Measurements from ENCODE around the gene RGS7.
"Not testable (repeated sequence)": the region's sequence is repeated elsewhere in the genome, so short reads cannot be mapped to it uniquely, and the experiment has no call there.

RGS7 gene

DNA sequence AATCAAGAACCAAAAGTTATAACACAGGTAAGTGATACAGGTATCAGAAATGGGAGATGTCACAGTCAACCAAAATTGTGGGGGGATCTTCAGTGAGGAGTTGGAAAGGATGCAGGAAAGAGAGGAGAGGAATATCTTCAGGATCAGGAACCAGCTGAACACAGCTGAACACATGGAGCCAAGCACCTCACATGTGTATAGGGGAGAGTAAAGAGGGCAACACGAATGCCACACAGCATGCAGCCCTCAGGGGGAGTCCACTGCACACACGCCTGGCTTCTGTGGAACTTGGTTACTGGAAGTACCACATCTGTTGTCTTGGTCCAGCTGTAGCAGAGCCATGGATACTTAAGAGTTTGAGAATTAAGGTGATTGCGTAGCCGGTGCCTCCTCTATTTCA lies 218.8 kb downstream of the RGS7 start:
- no peak for DNase-seq (ENCODE audit: low spot score)

DNA sequence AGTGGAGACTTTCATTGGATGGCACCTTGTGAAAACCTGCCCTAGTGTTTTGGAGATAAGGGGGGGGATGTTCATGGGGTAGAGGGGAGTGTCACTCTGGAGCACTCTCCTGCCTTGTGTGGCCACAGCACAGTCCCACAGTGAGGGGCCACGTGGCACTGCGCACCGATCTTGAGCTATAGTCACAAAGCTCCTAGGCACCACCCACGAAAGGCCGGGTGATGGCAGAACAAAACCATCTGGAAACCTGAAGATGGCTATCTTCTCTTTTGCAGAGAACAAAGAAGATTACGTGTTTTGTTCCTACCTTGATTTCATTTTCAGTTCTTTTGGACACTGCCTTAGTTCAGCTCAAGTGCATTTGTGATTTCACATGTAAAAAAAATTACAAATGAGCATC lies 220.6 kb downstream of the RGS7 start:
- DNase-seq (ENCODE audit: low spot score) = no peak

DNA sequence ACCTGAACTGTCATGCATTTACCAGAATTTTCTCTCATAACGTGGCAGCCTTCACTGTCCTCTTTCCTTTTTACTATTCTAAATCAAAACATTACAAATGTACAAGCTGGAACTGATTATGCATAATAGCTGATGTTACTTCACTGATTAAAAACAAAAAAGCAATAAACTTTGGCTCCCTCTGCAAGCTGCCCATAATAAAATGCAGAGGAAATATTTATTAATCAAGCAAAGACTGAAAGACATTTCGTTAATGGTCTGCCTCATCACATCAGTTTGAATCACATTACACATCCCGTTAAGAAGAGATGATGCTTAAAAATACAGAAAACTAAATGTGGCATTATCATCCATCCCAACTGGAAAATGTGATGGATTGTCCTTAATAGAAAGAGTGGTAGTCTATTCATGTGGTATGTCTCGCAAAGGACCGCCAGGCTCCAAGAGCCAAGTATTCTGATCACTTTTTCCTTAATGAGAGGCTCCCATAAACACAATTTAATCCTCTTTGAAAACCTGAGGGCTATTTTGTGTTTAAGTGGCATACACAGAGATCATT lies 225.3 kb downstream of the RGS7 start:
- DNase-seq (ENCODE audit: low spot score) = no peak

DNA sequence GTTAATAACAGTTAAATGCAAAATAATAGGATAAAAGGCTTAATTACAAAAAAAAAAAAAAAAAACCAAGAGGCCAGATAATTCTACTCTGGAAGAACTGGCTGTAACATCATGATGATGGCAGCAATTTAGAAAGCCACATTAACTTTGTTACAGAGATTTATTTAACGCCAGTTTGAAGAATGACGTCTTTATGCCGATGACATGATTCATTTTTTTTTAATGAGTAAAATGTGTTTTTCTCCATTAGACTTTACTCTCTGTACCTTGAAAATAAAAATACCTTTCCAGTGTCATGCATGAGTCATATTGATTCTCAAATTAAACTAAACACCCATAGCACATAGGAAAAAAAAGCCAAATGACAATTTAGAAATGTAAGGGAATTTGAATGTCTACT lies 226.1 kb downstream of the RGS7 start:
- no peak for DNase-seq (ENCODE audit: low spot score)

DNA sequence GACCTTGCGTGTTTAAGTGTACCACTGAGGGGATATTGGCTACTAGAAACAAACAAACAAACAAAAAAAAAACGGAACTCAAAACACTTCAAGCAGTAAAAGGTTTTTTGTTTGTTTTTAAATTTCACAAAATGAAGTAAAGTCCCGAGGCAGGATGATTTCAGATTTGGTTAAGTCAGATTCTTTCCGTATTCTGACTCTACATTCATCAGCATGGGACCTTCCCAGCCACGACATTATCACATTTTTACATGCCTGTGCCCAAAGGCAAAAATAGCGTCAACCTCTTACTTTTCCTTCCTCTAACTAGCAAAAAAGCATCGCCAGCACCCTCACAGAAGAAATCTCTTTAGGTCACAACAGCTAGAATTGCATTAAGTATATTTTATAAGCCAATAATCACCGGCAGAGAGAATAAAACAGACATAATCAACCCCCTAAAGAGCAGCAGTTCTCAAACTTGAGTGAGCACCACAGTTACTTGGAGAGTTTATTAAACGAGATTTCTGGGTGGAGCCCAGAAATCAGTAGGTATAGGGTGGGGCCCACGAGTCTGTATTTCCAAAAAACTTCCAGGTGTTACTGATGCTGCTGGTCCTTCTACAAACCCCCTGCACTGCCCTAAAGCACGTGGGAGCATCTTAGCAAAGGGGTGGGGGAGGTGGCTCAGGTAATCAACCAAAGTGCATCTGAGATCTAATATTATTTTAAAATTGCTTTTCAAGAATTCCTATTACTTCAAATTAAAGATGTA lies 227.6 kb downstream of the RGS7 start:
- DNase-seq (ENCODE audit: low spot score) = no peak

DNA sequence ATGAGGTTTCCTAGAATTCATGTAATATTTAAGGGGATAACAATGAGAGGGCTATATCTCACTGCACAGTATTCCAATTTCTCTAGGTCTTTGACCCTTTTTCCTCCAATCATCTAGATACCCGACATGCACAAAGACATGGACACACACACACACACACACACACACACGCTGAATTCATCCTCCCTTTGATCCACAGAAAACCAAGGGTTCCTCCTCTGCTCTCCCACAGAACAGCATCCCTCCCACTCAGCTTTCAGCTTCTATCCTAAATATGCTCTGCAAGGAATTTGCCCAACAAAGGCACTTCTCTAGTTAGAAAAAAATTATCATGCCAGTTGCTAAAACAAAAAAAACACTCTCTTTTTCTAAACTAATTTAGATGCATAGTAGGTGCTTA lies 231.7 kb downstream of the RGS7 start:
- DNase-seq (ENCODE audit: low spot score) = no peak

DNA sequence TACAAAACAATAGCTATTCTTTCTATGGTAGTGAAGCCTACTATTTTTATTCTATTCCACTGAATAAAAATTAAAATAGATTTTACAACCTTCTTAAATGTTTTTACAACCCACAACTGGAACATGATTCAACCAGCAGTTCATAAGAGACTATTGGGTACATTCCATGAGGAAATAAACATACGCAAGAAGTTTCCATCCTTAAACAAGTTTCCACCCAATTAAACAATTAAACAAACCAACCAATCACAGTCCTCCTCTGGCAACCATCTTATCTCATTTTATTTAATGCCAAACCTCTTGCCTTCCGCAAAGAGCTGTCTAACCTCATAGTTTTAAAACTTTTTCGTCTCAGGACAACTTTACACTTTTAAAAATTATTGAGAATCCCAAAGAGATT lies 239.0 kb downstream of the RGS7 start:
- no peak for DNase-seq (ENCODE audit: low spot score)

DNA sequence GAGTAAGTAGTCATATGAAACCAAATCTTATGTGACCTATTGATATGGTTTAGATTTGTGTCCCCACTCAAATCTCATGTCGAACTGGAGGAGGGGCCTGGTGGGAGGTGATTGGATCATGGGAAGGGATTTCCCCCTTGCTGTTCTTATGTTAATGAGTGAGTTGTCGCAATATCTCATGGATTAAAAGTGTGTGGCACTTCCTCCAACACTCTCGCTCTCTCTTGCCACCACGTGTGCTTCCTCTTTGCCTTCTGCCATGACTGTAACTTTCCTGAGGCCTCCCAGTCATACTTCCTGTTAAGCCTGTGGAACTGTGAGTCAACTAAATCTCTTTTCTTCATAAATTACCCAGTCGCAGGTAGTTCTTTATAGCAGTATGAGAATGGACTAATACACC lies 241.2 kb downstream of the RGS7 start:
- no peak for DNase-seq (ENCODE audit: low spot score)

DNA sequence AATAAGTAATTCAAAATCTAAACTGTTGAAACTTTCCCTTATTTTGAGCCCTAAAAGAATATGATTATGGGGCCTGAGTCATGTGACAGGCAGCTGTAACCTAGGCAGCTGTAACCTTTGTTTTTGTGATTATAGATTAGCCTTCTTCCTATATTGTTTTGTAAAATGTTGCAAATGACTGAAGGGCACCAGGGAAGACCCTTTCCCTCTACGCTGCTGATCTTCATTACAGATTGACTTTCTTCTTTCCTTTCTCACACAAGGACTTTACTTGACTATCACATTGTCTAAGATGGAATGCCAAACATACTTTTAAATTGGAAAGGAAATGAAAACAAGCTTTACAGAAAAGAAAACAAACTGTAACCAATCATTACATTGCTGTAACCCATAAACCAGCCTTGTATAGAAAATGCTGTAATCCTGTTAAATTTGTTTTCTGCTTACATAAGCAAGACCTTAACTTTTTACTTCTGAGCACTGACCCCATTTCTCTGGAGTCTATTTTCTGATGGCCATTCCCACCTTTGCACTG lies 242.2 kb downstream of the RGS7 start:
- no peak for DNase-seq (ENCODE audit: low spot score)

DNA sequence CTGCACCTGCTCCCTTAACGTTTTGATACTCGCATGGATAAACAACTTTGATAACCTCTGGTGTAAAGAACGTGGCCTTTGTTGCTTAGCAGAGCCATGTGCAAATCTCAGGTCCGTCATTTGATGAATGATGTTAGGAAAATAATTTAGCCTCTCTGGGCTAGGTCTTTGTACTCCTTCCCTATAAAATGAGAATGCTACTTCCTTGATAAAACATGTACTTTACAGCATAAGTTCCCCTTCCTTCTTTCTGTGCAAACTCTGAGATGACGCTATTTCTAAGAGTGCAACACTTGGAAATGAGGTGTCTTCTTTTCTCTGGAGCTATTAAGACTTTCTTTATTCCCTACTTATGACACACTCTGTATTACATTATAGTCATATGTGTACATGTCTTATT lies 243.4 kb downstream of the RGS7 start:
- DNase-seq (ENCODE audit: low spot score) = no peak

DNA sequence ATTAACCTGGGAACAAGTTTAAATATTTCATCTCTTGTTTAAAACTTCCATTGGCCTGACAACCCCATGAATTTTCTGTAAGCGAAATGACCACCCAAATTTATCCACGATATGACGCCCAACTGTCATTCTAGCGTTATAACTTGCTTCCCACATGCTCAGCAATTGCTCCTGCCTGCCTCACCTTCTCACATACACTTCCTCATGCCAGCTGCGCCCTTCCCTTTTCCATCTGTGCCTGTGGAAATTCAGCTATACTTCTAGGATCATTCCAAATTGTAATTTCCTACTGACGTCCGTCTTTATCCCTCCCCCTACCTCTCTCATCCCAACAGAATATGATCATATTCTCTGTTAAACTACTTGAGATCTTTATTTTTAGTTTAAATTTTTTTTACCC lies 248.0 kb downstream of the RGS7 start:
- DNase-seq (ENCODE audit: low spot score) = no peak

DNA sequence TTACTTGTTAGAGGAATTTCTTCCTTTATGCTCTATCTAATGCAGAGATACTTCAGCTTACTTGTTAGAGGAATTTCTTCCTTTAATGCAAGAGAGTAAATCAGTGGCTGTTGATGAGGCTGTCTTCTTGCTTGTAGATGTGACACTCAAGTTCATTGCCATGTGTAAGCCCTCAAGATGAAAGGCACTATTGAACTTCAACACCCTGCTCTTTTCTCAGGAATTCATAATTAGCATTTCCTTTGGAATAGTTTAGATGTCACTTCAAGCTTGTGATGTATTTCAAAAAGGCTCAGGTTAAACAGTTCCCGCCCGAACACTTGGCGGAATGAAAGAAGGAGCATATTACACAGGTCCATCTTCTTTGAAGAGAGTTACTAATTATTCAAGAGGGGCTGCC lies 251.9 kb downstream of the RGS7 start:
- DNase-seq (ENCODE audit: low spot score) = no peak

DNA sequence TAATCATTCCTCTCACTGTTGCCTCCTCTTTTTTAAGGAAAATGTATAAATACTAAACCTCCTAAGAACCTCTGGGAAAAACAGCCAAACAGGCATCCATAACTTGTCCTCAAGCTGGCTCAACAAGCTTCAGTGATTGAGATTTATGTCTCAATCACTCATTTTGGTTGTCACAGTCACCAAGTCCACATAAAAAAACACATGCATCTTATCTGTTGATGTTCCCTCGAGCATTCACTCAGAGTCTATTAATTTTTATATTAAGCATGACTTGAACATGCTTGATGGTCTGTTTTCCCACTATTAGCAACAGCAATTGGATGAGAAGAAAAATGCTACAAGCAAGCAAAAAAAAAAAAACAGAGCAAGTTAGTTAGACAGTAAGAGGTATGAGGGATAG lies 254.3 kb downstream of the RGS7 start:
- no peak for DNase-seq (ENCODE audit: low spot score)

DNA sequence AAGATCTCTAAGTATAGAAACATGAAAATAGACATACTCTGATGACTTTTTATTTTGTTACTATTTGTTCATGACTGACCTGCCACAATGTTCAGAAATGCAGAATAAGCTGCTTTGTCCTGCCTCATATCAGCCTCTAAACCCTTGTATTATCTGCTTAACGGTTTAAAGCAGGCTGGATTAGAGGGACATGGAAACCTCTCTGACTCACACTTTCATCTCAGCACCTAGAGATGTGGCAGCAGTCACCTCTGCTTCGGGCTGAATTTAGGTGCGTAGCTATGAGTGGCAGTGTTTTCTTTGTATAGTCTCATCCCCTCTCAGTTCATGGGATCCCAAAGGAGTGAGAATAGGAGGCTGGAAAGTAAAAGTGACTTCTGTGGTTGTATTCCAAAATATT lies 255.4 kb downstream of the RGS7 start:
- DNase-seq (ENCODE audit: low spot score) = no peak

DNA sequence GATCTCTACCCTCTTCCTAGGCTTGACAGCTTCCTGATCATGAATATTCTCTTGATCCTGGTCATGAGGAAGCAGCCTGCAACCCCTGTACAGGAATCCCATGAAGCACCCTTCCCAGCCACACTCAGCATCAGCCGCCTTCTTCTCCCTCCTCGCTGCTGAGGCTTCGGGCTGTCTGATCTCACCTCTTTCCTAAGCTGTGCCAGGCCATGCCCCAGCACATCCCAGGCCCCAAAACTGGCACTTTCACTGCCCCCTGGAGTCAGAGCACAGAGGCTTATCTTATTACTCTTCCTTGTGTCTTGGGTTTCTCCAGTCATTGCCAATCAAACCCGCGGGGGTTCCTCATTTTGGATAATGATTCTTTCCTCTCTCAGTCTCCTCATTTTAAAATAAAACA lies 259.5 kb downstream of the RGS7 start:
- no peak for DNase-seq (ENCODE audit: low spot score)

DNA sequence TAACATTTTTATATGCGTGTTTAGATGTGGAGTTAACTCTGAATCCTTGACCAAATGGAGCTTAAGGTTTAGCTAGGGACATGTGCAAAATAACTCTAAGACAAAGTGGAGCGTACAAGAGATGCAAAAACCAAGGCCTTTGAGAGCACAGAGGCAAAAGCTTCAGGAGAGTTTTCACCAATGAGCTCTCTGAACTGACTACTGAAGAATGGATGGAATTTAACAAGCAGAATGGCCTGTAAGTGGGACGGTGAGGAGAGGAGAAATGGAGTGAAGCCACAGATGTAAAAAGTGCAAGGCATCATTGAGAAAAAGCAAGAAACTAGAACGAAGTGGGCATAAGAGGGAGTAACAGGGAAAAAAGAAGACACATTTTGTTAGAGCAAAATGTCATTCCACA lies 260.0 kb downstream of the RGS7 start:
- DNase-seq (ENCODE audit: low spot score) = no peak

DNA sequence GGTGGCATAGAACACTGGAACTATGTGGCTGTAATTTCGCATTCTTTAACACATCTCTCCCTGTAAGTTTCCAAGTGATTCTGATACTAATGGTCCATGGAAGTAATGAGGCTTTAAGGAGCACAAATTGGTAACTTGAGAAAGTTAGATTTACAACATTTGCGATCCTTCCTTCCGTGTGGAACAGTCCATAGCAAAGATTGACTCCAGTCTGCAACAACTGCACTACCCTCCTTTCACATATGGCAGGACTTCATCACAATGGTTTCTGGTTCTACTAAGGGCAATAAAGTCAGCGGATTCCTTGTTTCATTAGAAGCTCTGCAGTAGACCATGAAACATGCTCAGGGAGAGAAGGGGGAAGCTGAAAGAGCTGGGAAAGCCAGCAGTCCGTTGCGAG lies 261.2 kb downstream of the RGS7 start:
- DNase-seq (ENCODE audit: low spot score) = no peak

DNA sequence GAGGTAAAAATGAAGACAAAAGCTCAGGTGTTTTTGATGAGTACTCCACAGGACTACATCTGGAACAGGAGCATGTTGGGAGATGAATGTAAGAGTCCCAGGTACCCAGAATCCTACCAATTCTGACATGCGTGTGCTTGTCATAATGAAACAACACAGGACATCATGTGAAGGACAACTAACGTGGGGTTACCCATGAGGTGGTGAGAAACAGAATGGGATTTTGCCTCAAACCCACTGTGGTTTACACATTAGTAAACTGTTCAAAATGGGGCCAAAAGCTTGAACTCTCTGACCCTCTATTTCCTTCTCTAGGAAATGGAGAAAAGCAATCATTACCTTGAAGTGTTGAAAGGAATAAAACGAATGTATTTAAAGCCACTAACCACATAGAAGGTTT lies 266.2 kb downstream of the RGS7 start:
- DNase-seq (ENCODE audit: low spot score) = no peak

DNA sequence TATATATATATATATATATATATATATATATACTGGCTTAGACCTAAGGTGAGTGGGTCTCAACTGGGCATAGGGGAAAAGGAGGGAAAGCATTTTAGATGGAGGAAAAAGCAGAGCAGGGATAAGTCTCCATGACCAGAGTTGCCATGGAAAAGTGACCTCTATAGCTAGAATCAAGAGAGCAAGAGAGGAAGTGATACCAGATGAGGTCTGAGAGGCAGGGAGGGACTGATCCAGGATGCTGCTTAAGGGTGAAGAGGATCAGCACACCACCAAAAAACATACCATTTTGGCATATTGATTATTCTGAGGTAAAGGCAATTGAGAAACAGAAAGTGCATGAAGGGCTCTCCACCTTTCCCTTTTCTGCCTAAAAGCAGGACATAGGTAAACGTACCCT lies 267.9 kb downstream of the RGS7 start:
- not testable (repeated sequence) for DNase-seq (ENCODE audit: low spot score)

DNA sequence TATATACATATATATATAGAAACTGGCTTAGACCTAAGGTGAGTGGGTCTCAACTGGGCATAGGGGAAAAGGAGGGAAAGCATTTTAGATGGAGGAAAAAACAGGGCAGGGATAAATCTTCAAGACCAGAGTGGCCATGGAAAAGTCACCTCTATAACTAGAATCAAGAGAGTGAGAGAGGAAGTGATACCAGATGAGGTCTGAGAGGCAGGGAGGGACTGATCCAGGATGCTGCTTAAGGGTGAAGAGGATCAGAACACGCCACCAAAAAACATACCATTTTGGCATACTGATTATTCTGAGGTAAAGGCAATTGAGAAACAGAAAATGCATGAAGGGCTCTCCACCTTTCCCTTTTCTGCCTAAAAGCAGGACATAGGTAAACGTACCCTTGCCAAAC lies 268.9 kb downstream of the RGS7 start:
- DNase-seq (ENCODE audit: low spot score) = not testable (repeated sequence)

DNA sequence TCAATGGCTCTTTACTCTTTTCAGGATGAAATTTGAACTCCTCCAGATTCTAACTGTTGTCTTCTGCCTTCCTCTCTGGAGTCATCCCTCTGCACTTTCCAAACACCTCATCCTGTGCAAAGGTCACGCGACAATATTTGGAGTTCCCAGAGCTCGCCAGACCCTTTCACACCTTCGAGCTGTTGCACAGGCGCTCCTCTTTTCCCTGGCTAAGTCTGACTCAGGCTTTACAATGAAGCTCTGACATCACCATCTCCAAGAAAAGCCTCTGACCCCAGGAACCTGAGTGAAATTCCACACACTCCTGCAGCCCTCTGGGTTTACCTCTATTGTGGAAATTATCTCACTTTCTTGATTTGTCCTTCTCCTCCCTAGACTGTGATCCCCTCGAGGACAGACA lies 270.3 kb downstream of the RGS7 start:
- no peak for DNase-seq (ENCODE audit: low spot score)

DNA sequence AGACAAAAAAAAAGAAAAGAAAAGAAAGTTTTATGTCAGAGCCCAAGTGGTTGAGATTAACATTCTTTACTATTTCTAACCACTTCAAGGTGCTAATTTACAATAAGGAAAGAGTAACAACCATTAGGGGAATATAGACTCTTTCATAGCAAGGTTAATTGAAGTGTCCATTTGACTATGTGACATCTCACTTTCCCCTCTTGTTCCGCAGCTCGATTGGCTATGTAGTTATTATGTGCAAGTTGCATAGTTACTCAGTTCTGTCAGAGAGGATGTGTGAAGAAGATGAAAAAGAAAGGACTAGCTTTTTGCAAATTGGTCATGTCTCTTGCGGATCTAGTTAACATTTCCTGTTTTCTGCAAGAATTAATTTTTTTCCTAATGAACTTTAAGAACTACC lies 273.7 kb downstream of the RGS7 start:
- no peak for DNase-seq (ENCODE audit: low spot score)

DNA sequence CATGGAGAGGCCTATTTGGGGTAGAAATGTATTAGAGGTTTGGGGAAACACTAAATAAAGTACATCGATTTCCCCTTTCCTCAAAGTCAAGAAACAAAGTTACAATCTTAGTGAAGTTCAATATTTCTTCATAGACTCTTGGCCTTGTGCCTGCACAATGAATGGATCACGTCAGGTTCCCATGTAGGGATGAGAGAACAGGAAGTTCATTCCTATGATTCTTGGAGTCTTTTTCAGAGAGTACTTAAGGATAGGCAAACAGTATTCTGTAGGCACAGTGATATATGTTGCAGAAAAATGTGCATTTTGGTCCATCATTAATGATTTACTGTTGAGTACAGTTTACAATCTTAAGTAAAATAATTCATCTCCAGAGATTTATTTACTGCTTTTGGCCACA lies 275.5 kb downstream of the RGS7 start:
- no peak for DNase-seq (ENCODE audit: low spot score)

DNA sequence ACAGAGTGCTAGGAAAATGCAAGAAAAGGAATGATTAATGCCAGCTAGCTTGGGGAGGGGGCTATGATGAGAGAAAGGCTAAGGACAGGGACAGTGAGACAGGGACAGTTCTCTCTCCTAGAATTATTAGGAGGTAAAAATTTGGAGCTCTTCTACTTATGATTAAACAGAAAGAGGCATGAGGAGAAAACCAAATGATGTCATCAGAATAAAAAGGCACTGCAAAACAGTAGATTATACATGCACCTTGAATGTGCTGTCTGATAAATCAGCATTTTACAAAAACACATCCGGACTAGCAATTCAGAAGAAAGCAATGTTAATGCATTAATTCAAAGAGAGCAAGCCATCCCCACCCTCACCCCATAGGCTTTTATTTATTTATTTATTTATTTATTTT lies 277.5 kb downstream of the RGS7 start:
- DNase-seq (ENCODE audit: low spot score) = no peak

All from hematopoietic multipotent progenitor cell treated with erythropoietin and hydrocortisone succinate and interleukin-3 and kit ligand, for 15 days (in vitro differentiated cells).